Activated CD4-positive, alpha-beta T cell treated with anti-CD3 and anti-CD28 coated beads, Interleukin-2, amount 50 U/mL, for 24 hours (primary cell): ENCODE measurements around the gene CDHR2.
"Not testable (repeated sequence)": the region's sequence is repeated elsewhere in the genome, so short reads cannot be mapped to it uniquely, and the experiment has no call there.

Source experiments
- DNase-seq, 2 donors: peaks; one replicate each; pipeline ENCODE4 v3.0.0-alpha.2; 2020; ENCODE audit warnings: low read depth in 1 of 2, low spot score in 1 of 2

CDHR2 gene

DNA sequence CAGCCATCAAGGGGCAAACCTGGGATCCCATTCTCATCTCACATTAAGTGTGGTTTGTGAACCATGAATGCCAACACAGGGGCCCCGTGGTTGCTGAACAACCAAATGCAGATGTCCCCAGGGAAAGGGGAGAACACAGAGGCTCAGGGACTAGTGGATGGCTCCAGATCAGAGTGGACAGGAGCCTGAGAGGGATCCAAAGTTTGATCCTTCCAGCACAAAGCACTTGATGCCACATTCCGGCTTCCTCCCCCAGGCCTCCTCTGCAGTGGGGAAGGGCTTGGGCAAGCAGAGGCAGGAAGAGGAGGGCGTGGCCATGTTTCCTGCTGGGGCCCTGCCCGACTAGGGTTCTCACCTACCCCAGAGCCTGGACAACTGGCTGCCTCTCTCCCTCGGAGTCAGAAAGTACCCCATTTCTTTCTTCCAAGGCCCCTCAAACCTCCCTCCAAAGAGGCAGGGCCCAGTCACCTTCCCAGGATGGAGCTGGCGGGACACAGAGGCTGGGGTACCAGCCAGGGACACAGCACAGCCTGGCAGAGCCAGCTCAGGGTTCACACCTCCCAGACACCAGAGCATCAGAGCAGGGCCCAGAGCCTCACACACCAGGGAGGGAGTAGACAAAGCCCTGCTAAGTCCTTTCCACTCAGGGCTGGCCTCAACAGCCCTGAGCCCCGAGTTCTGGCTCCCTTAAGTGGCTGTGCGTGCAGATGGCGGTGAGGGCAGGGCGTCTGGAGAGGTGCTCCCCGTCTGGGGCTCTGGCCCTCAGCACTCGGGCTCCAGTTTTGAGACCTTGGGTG is 7.6 kb upstream of the CDHR2 start:
- no peak for DNase-seq

DNA sequence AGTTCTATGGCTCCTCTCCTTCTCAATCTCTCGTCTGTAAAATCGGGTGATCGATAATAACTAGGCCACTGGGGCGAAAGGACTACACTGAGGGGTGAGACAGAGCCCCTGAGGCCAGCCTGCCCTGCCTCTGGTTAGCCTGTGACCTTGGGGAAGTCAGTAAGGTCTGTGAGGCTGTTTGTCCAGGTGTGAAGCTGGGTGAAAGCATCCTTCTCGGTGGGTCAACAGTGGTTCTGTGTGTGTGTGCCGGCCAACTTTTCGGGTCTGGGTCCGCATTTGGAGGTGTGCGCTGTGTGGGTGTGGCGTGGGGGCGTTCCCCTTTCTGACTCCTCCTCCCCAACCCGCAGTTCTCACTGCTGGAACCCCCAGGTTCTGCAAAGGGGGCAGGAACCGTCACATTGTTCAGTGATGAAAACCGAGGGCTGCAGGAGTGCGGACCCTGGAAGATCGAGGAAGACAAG is 7.0 kb upstream of the CDHR2 start:
- DNase-seq = no peak

DNA sequence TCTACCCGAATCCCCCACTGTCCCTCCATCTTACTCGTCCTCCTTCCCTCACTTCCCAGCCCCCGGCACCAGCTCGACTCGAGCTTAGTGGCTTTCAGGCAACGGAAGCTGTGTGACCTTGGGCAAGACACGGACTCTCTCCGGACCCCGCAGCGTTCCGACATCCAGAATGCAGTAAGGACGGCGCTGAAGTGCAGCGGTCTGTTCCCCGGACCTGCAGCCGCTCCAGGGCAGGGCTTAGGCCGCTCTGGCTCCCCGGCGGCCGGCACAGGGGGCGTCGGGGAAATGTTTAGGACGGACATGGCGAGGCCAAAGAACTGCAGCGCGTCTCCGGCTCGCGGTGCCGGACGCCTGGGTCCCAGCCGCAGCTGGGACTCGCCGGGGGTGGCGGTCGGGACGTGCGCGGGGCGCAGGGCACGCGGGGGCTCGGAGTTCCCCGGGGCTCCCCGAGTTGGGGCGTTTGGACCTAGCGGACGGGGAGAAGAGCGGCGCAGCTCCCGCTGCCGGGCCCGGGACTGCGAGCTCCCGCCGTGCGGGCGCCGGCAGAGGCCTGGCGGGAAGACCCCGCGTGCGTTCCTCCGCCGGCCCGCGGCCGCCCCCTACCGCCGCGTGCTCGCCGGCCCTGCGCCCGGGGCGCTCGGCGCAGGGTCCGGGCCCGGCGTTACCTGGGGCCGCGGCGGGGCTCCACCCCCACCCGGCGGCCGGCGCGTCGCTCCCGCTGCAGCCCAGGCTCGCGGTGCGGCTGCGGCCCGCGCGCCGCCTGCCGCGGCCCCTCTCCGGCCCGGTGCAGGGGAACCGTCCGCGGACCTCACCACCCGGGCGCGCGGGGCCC is 6.3 kb upstream of the CDHR2 start:
- no peak for DNase-seq

DNA sequence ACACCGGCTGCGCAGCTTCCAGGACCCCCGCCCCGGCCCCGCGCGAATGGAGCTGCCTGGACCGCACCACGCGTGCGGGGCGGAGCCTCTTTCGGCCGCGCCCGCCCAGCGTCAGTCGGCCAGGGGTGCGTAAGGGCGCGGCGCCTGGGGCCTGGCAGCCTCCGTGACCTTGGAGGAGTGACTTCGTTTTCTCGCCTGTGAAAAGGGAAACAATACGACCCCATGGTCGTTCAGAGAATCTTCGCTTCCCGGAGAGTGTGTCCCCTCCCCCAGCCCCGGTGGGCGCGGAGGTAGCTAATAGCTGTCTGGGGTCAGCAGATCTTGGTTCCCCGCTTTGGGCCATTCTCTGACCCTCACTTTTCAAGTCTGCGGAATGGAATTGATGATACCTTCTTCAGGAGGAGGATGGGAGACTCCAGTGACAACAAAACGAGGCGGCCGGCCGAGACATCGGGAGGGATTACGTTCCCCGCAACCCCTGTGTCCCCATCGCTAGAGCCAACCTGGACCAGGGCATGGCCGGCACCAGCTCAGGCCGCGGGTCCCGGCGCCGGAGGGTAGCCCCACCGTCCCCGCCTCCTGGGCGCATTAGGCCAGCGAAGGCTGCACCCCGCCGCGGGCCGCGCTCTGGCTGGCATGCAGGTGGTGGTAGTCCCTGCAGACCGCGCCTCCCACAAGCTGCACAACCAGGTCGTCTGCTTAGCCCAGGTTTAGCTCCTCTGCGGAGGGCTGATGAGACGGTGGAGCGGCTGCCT is 5.5 kb upstream of the CDHR2 start:
- peak in 1 of 2 donors; percentile 56 for DNase-seq

DNA sequence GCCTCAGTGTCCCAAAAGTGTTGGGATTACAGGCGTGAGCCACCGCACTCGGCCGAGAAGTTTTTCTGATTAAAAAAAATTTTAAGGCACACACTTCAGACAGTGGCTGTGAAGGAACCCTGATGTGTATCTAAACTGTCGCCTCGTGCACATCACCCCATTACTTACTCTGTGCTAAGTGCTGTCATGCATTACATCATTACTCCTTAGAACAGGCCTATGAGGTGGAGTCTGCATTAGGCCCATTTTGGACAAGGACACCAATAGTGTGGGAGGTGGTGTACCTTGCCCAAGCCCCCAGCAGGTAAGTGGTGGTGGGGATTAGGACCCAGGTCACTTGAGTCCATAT is 3.8 kb upstream of the CDHR2 start:
- DNase-seq = no peak

DNA sequence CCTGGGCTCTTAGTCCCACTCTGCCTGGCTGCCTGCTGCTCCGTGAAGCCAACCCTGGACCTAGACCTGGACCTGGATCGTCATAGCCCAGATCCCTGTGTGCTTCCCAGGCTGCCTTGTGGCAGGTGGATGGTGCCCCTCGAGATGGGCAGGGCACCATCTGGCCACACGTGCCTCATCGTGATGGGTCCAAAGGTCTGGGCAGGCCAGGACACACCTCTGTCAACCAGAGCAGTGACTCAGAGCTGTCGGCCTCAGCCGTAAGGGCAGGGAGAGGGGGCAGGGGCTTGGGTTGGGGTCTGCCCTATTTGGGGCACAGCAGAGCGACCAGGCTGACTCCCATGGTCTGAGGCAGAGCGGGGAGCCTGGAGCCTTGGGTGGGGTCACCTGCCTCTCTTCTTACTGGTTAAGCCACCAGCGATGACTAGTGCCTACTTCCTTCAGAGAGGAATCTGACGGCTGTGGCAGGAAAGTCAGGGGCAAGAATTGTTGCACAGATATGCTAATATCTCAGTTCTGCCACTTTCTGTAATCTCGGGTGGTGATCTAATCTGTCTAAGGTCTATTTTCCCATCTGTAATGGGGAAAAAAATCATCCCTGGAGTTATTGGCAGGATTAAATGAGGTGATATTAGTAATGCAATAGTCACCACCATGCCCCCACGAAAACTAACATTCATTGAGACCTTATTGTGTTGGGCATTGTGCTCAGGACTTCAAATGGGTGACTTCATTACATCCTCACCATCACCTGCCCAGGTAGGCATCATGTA is 3.2 kb upstream of the CDHR2 start:
- no peak for DNase-seq

DNA sequence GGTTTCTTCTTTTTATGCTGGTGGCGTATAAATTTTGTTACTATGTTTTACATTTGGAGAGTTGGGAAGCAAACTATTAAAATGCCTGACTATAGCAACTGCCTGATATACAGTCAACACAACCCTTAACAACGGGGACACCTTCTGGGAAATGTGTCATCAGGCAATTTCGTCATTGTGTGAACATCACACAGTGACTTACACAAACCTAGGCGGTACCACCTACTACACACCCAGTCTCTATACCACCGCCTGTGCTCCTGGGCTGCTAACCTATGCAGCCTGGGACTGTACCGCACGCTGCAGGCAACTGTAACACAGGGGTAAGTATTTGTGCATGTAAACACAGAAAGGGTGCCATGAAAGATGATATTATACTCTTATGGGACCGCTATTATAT is 1.3 kb upstream of the CDHR2 start:
- DNase-seq = no peak

DNA sequence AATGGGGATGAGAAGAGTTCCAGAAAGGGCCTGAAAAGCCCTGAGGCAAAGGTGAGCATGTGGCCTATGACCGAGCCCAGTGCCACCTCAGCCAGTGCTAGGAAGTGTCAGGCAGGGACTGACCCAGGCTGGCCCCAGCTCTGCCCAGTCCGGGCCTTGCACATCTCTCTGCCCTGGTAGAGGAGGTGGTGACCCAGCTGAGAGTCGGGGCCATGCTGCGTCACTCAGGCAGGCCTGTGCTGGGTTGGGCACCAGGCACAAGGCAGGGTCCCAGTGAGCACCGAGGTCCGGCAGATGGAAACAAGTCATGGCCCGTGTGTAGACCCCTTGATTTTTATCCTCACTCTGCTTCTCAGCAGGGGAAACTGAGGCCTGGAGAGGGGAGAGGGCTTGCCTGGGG is 729 bp downstream of the CDHR2 start:
- DNase-seq = no peak

DNA sequence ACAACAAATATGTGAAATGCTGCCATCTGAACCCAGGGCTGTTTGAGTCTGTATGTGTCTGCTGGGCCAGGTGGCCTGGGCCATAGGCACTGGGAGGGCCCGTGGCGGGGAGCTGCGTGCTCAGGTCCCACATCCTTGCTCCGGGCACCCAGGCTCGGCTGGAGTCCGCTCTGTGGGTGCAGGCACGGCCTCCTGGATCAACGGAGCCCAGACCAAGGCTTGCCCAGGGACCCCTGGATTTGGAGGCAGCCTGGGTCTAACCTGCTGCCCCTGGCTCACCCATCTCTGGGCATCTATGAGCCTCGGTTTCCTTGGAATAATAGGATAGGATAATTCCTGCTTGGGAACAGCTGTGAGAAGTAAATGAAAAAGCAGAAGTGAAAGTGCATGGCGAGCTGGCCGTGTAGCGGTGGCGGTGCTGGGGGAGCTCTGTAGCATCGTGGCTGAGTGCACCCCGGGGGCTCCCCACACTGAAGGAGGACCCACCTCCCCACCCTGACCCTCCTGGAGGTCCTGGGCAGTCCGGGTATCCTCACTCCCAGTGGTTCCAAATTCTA is 1.2 kb downstream of the CDHR2 start:
- no peak for DNase-seq

DNA sequence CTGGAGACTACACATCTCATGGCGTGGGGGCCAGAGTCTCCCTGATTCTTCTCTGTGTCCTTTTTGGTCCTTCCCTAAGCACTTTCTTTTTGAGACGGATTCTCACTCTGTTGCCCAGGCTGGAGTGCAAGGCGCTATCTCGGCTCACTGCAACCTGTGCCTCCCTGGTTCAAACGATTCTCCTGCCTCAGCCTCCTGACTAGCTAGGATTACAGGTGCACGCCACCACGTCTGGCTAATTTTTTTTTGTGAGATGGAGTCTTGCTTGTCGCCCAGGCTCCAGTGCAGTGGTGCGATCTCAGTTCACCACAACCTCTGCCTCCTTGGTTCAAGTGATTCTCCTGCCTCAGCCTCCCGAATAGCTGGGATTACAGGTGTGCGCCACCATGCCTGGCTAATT is 1.8 kb downstream of the CDHR2 start:
- not testable (repeated sequence) for DNase-seq

DNA sequence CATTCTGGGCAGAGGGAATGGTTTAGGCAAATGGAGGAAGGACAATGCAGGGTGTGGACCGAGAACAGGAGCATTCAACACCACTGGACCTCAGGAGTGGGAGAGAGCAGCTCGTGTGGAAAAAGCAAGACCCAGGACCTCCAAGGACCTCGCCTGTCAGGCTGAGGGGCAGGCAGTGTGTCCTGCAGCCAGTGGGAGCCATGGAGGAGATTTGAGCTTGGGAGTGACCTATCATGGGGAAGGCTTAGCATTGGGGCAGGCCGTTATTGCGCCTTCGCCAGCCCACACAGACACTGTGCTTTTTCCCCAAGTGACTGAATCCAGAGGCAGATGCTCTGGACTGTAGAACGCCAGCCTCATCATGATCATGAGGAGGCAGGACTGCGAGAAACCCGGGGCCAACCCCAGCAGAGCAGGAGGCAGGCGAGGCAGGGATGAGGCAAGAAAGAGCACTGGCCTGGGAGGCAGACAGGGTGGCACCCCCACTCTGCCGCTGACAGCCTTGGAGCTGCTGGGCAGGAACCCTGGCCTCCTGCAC is 3.3 kb downstream of the CDHR2 start:
- DNase-seq = no peak

DNA sequence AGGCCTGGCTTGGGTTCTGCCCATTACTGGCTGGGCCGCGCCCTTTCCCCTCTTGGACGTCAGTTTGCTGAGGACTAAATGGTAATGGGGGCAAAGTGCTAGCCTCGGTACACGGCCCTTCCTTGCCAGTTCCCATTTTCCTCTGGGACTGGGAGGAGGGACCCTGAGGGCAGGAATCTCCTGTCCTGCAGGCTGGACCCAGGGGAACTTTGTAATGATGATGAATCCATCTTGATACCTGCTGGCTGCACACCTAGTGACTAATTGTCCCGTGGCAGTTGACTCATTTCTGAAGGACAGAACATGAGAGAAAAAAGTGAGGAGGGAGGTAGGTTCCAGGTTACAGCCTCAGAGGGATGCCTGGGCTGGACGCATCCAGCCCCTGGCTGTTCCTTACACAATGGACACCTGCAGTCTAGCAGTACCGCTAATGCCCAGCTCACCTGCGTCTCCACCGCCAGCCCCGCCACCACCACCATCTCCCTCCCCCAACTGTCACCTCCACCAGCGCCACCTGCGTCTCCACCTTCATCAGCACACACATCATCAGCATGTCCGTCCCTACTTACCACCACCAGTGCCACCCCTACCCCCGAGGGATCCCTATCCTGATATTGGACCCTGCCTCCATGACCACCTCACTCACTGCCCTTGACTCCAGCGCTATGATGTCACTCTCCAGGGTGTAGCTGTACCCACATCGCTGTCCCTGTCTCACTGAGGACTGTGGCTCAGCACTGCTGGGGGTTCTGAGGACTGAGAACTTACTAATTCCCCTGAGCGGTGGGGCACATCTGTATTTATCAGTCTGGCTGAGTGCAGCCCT is 4.3 kb downstream of the CDHR2 start:
- no peak for DNase-seq

DNA sequence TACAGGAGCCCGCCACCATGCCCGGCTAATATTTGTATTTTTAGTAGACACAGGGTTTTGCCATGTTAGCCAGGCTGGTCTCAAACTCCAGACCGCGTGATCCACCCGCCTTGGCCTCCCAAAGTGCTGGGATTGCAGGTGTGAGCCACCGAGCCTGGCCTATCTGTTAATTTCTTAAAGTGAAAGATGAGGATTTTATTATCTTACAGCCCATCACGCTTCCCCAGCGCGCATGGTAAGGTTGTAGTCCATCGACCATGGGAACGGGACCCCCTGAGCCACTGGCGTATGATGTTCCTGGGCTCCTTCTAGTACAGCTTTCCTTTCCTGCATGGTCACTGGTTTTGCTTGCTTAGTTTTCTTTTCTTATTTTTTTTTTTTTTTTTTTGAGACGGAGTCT is 8.7 kb downstream of the CDHR2 start:
- no peak for DNase-seq

DNA sequence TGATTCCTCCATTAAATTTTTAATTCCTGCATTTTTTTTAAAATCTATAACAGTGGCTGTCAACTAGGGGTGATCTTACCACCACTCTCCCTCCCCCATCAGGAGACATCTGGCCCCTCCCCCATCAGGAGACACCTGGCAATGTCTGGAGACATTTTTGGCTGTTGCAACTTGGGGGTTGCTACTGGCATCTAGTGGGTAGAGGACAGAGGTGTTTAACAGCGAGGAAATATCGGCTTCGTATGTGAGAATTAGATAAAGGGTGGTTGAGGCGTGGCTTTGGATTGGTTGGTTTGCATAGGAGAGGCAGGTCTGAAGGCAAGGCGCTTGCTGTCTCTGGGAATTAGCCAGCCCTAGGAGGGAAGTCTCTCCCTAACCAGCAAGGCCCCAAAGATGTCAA is 10.5 kb downstream of the CDHR2 start:
- DNase-seq = no peak

DNA sequence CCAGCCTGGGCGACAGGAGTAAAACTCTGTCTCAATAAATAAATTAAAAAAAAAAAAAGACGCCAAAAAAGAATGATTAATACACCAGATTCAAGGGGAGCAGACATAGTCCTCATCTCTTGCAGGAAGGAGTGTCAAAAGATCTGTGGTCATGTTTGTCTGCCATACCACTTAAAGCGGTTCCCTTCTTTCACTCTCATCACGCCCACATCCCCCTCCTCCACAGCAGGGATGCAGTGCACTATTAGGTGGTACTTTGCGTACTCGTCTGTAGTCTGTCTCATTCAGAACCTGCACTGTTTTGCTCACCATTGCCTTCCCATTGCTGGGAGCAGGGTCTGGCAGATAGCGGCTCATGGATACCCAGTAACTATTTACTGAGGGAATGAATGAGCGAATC is 11.2 kb downstream of the CDHR2 start:
- no peak for DNase-seq

DNA sequence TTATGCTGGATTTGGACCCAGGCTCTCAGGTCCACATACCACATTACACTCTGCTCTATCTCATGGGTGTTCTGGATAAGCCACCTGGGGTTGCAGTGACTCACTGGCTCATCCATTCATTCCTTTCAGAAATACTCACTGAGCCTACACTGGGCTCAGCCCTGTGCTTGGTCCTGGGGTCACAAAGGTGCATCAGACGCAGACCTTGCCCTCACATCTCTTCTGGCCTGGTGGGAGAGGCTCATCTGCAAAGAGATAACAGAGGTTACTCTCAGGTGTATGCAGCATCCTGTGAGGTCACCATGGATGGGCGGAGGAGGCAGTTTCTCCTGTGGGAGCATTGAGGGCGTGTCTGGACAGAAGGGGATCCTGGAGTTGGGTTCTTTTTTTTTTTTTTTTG is 12.1 kb downstream of the CDHR2 start:
- no peak for DNase-seq

DNA sequence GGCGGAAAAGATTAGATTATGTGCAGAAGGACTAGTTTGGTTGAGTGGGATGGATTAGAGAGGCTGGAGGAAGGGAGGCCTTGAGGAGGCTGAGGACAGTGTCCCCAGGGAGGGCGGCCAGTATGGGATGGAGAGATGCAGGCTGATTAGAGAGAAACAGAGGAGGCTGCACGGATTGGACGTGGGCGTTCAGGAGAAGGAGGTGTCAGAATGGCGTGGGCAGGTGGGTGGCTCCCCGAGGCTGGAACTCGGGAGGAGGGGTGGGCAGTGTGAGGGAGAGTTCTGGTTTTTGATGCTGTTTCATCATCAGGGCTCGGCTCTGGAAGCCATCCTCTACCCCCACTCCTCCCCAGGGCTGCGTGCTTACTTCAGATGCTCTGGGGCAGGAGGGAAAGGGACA is 13.0 kb downstream of the CDHR2 start:
- no peak for DNase-seq

DNA sequence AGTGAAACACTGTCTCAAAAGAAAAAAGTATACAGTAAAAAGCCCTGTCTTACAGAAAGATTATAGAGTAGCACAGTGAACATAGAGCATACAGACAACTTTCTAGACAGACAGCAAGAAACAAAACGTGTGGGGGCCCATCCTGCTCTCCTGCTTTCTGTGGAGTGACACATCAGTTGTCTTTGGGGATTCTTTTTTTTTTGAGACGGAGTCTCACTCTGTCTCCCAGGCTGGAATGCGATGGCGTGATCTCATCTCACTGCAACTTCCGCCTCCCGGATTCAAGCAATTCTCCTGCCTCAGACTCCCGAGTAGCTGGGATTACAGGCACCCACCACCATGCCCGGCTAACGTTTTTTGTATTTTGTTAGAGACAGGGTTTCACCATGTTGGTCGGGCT is 14.9 kb downstream of the CDHR2 start:
- DNase-seq = no peak

DNA sequence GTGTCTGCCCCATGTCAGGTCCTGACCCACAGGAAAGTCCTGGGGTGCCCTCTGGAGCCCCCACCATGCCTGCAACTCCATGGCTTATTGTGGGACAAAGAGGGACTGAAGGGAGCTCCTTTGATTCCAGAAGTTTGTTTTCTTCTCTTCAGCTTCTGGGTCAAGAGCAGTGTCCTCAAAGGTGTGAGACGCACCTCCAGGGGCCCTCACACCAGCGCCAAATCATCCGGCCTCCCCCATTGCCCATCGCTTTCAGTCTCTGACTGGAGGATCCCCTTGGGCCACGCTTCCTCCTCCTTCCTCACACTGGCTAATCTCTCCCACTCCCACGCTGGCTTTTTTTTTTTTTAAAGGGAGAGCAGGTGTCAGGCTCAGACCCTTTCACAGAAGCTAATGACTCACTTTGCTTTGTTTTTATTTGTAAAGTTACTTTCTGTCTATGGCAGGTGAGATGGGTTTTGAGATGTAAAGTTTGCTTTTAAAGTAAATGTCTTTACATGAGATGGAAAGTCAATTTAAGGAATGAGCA is 16.7 kb downstream of the CDHR2 start:
- DNase-seq = no peak
